ENCODE measurements around the gene TESK1.
A peak's percentile ranks its signal among the peaks of the same experiment; 100 is the strongest.

The TESK1 gene

GRCh38 chr9:35646533-35647265 lies 41.6 kb downstream of the TESK1 start:
- peak; percentile 78 to 85 for DNase-seq (ENCODE audit: low read depth in 2 of 2)

- DNase-seq (ENCODE audit: low read depth in 2 of 2) = no peak
Observed at GRCh38 chr9:35649431-35650340, 44.6 kb downstream of the TESK1 start.

- no peak for DNase-seq (ENCODE audit: low read depth in 2 of 2)
Observed at GRCh38 chr9:35650341-35651158, 45.5 kb downstream of the TESK1 start, which contains the start of gene SIT1. Gene SIT1, minus strand, starts transcription at chr9:35650931. Its CDS starts 78 bp downstream, at chr9:35650853.

- DNase-seq (ENCODE audit: low read depth in 2 of 2) = no peak
Observed at GRCh38 chr9:35651956-35652828, 47.1 kb downstream of the TESK1 start.

GRCh38 chr9:35652829-35653209 lies 47.8 kb downstream of the TESK1 start:
- no peak for DNase-seq (ENCODE audit: low read depth in 2 of 2)

- DNase-seq (ENCODE audit: low read depth in 2 of 2) = no peak
Observed at GRCh38 chr9:35653611-35654010, 48.5 kb downstream of the TESK1 start.

GRCh38 chr9:35656348-35656747 lies 51.3 kb downstream of the TESK1 start:
- DNase-seq (ENCODE audit: low read depth in 2 of 2) = no peak

GRCh38 chr9:35656831-35657545 lies 51.9 kb downstream of the TESK1 start:
- DNase-seq (ENCODE audit: low read depth in 2 of 2) = no peak

- DNase-seq (ENCODE audit: low read depth in 2 of 2) = peak; percentile 92 to 94
Observed at GRCh38 chr9:35657546-35658136, 52.6 kb downstream of the TESK1 start, which contains the start of gene RMRP. Gene RMRP, minus strand, starts transcription at chr9:35658019.

- peak; percentile 58 to 77 for DNase-seq (ENCODE audit: low read depth in 2 of 2)
Observed at GRCh38 chr9:35658137-35658967, 53.3 kb downstream of the TESK1 start, which contains the start of gene CCDC107. Gene CCDC107, plus strand, starts transcription at chr9:35658292. Its CDS starts 88 bp downstream, at chr9:35658380.

GRCh38 chr9:35658968-35659220 lies 53.8 kb downstream of the TESK1 start:
- DNase-seq (ENCODE audit: low read depth in 2 of 2) = no peak

- DNase-seq (ENCODE audit: low read depth in 2 of 2) = no peak
Observed at GRCh38 chr9:35659340-35659739, 54.3 kb downstream of the TESK1 start.

Data from stimulated activated CD8-positive, alpha-beta memory T cell treated with anti-CD3 and anti-CD28 coated beads, Interleukin-7, amount 100 ng/mL, for 4 hours (primary cell).